Renal cortex interstitium (tissue), 11 donors: Measurements from ENCODE around the gene OSBPL3. TPM values are rescaled to one million over a fixed set of nuclear protein-coding genes. Genes with fewer than 3 reads are reported as not detected.

Source experiments
- DNase-seq, 11 donors: peaks; one replicate each; pipeline ENCODE4 v3.0.0-alpha.2; 2013; ENCODE audit warnings: low read depth in 9 of 11, low spot score in 4 of 11; ENCODE audit errors: extremely low read depth in 1 of 11
- polyA plus RNA-seq, 3 donors: library from polyadenylated mRNA; unstranded; fragments of 120-200 nt; gene quantifications; one replicate each; pipeline ENCODE4 v1.2.1, GENCODE V29; 2013; ENCODE audit not compliant: insufficient read length in 3 of 3

Gene OSBPL3
- polyA plus RNA-seq, 3 donors, result 14.3 to 30.2 (median 19.8) TPM

DNA sequence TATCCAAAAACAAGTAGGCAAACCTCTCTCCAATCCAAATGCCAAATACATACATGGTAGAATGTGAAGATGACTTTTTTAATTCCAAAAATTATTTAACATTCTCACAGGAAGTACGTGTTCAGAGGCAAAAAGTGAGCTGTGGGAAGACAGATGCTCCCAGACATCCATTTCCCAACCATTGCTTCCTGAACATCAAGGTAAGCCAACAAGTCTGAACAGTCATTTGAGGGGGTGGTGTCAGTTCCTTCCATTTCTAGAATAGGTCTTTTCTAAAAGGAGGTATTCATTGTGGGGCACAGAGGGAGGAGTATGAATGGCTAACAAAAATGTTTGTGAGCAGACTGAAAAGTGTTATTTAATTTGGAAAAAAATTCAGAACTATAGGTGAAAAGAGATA is 49.1 kb downstream of the OSBPL3 start:
- no peak for DNase-seq

DNA sequence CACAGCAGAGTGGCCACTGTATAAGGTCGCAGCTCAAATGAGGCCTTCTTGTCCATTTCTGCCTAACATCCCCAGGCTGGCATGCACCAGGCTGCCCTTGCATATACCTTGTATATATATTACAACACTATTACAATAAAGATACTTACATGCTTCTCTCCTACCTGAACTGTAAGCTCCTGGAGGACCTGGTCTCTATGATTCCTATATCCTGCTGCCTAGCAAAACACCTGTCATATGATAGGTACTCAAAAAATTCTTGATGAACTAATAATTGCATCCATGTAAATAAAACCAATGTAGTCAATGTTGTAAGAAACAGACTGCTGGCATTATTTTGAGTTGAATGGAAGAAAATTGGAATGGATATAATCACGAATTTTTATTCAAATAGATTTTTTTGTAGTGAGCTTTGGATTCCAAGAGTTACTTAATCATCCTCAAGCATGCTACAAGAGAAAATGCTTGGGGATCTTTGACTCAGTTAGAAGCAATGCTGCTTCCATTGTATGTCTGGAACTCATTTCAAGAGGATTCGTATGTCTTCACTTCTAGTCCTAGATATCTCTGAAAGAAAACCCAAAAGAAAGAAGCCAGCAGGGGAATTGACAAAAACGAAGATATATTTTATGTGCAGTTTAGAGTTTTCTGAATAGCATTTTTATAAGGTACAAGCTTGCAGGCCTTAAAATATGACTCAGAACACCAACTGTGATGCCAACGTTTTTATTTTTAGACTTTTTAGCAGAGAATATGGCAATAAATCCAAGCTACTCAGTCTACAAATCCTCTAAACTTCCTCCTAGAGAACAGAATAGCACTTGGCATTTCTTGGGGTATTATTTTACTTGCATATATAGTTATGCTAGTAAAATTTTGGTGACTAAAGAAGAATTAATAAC is 53.1 kb downstream of the OSBPL3 start:
- DNase-seq, result no peak

DNA sequence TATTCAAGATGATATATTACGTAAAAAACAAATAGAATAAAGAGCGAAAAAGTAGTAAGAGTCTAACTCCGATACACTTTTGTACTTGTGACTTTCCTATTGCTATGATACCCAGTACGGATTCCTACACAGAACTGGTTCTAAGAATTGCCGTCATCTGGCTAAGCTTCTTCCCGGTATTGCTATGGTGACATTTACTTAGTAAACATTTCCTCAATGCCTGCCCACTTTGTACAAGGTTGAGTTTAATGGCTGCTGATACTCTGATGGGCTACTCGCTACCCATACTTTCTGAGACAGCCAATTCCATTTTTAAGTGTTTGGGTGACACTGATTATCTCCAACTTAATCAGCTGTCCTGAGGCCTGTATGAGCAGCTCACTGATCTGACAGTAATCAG is 55.6 kb downstream of the OSBPL3 start:
- no peak for DNase-seq

DNA sequence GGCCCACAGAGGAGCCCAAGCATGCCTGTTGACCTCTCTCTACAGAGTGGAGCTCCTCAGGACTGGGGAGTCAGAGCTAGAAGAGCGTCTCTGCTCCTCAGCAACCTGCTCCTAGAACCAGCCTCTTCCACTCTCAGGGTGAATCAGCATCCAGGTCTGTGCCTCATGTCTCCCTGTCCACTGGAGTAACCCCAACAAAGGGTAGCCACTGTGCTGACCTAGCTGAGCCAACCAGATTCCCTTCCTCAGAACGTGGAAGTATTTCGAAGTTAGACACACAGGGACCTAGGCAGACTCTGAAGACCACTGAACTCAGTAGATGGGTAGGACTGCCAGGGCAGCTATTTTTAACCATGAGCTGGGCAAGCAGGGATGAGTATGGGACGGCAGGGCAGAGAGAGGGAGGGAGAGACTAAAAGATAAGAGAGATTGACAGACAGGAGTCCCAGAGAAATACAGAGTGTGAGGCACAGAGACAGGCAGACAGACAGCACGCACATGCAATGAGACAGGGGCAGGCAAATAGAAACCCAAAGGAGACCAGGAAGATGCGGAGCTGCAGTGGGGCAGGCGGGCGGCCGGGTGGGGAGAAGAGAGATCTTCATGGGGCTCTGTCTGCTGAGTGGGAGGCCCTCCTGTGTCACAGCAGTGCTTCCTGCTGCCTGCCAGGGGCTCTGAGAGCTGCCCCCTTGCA is 56.7 kb downstream of the OSBPL3 start:
- no peak for DNase-seq

DNA sequence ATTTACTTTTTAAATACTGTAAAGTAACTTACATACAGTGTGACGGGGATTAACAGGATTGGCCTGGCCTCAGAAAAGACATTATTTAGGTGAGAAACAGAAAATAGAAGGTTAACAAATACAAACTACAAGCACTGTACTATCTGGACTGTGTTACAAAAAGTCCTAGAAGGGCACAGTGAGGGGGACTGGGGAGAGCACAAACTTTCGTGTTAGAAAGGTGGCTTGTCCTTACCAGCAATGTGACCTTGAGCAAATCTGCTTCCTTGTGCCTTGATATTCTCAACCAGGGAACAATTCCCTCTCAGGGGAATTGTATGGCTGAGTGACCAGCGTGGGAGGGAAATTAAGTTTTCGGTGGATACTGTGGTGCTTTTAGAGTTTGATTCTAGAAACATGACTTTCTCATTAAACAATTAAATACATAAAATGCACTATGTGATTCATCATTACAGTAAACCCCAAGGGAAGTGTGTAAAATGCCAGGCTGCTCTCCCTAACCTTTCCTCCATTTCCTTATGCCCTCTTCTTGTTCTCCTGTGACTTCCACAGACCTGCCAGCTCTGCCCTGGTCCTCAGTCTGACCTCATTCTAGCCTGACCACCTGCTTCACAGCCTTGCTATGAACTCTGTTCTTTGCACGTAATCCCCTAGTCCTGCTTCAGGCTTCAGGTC is 57.7 kb downstream of the OSBPL3 start:
- peak in 1 of 11 donors; percentile 12 for DNase-seq

DNA sequence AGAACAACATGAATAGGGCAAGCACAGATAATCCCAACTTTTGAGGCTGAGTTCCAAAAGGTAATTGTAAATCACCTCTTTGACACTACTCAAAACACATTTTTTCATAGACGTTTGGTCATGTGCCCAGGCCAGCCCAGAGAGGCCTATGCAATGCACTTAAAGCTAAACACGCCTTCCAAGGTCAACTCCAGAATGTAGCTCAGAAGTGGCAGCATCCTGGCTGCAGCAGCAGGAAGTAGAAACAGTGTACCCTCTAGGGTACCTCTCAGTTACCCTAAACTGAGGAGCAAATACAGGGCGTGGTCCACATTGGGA is 58.7 kb downstream of the OSBPL3 start:
- DNase-seq, result no peak

DNA sequence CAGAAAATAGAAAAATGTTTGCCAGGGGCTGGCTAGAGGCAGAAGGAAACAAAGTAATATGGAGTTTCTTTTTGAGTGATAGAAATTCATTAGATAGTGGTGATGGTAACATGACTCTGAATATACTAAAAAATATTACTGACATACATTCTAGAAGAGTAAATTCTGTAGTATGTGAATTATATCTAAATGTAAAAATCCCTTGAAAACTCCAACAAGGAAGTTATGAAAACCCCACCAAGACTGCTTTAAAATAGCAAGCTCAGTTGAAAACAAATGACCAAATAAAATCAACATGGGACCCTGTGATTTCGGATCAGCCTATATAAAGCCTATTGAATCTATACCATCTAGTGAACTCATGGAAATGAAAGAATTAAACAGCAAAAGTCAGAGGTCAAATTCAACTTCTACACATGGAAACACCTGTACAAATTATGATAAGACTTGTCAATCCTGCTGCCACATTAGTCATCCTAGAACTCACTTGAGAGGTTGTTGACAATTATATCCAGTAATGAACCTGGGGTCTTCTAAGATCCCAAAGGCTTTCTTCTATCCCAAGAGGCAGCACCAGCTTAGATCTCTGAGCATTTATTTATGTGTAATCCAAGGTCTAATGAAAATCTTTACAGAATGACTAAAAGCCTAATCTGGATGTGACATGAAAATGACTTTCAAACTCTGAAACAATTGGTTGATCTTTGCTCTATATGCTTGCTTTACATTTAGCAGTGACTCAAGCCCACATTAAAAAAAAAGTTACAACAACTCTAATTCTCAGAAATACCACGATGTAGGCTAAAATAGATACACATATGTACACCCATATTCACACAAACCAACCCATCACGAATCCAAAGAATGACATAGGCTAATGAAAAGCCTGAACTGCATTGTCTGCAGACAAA is 59.3 kb downstream of the OSBPL3 start:
- no peak for DNase-seq

DNA sequence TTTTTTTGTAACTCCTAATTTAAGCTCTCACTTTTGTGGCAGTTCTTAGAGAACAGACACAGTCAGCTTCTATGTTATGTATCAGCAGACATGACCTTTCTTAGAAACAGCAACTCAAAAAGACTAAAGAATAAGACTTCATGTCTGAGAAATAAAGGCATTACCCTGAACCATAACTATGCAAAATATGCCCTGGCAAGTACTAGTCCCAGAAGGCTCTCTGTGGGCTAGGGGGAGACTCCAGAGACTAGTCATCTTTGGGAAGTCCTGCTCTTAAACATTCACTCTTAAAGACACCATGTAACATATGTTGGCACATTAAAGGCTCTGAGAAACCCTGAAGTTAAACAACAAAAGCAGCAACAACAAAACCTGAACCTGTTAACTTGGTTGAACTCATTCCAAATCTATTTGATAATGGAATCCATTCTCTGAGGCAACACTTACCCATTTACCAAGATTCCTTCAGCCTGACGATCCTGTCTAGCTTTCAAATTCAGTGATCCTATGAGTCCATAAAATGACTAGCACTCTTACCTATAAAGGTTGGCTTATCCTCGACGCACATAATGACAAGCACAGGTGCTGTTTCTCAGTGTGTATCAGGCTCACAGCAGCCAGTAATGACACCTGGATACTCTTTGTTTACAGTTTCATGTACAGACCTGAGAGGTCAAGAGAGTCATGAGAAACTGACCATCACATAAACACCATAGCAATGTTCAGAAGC is 62.3 kb downstream of the OSBPL3 start:
- no peak for DNase-seq

DNA sequence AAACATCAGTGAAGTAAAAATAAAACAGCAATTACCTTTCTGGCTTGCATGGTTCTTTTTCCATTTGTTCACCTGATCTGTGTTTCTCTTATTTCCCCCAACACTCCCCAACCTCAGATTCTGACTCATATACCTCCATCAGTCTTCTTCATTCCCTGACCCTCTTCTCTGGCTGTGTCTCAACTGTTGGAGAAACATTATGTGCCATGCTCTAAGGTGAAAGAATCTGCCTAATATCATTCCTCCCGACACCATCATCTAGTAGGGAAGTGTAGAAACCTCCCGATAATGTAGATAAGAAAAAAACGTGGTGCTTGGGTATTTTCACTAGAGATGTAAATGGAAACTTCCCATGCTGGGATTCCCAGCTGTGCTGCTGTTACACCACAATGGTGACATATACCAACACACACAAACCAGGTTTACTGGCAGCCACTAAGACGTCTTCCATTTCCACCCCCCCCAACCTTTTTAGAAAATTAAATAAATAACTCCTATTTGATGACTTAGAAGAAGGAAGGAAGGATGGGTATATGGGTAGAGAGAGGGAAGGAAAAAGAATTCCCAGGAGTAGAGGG is 63.4 kb downstream of the OSBPL3 start:
- no peak for DNase-seq

DNA sequence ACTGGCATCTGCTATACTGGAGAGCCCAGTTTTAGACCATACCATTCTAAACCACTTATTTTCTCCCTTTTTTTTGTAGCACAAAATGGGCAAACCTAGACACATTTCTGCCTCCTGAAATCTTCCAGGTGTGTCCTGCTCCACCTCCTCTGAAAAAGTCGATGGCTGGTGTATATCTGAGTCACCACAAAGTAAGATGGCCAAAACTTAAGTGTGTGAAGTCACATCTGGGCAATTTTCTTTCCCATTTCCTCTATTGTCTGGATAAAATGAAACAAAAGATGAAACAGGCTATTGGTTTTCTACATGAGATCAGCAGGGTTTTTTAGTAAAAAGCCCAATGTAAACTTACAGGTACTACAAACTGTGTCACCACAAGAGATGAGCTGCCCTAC is 65.5 kb downstream of the OSBPL3 start:
- DNase-seq, result no peak

DNA sequence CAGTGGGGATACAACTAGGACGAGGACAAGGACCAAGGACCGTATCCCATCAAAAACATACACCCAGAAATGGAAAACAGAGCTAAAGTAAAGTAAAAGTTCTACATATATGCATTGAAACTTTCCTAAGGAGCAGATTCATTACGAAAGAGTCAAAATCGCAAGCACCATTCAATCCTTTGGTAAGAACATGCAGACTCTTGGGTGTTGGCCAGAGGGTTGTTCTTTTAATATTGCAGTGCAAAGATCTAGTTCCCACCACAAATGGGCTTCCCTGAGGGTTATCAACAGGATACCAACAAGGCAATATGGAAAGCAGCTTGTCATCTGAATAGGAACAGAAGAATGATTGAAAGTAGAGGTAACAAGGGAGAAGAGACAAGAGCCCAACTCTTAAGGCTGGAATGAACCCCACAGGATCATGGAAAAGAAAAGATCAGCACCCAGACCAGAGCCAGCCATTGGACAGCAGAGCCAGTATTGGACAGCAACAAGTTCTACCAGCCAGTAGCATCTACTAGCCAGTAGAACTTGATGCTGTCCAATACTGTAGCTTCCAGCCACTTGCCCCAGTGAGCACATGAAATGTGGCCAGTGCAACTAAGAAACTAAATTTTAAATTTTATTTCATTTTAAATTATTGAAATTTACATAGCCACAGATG is 66.0 kb downstream of the OSBPL3 start:
- DNase-seq, result no peak

DNA sequence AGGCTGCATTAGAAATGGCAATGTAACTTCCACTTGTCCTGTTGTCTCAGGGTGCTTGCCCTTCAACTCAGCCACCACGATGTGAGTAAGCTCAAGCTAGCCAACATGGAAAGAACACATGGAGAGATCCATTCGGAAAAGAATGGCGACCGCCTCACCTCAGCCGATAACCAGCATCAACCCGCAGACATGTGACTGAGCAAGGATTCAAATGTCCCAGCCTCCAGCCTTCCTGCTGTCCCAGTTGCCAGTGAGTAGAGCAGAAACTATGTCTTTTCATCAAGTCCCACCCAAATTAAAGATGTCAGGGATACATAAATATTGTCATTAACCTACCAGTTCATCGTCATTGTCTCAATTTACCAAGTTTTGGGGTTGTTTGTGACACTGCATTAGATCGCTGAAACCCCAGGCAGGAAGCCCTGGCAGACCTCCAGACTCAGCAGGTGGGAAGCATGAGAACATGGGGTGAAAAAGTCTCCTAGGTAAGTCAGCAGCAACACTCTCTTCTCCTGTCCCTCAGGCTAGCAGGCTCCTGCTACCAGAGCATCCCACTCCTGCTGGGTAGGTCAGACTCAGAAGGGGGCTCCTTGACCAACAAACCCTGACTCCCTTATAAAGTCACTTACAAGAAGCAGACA is 67.0 kb downstream of the OSBPL3 start:
- no peak for DNase-seq

DNA sequence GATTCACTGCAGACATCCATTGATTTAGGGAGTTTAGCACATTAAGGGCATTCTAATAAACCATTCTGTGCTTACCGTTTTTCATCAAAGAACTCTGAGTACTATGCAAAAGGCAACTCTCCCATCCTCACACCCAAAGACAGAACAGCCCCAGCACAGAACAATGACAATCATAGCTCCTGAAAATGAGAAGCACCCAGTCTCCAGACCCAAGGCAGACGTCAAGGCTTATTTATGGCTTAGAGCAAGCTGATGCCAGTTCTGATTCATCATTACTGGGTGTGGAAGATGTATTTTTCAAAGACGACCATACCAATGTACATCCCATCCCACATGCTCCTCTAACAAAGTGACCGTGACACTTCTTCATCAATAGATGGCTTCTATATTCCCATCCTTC is 67.6 kb downstream of the OSBPL3 start:
- DNase-seq, result no peak

DNA sequence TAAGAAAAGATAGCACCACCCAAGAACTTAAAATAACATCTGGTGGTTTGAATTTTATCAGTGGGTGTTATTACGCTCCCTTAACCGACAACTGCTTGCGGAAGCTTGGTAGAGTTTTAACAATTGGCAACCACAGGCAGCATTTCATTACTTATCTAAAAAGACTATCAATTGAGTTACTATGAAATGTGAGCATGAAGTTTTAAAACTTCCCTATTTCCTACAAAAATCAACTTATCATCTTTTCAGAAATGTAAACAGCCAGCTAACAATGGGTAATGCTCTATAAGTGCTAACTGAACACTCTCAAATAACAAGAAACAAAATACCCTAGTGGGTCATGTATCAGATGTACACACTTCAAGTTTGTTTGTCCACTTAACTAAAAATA is 68.8 kb downstream of the OSBPL3 start:
- no peak for DNase-seq

DNA sequence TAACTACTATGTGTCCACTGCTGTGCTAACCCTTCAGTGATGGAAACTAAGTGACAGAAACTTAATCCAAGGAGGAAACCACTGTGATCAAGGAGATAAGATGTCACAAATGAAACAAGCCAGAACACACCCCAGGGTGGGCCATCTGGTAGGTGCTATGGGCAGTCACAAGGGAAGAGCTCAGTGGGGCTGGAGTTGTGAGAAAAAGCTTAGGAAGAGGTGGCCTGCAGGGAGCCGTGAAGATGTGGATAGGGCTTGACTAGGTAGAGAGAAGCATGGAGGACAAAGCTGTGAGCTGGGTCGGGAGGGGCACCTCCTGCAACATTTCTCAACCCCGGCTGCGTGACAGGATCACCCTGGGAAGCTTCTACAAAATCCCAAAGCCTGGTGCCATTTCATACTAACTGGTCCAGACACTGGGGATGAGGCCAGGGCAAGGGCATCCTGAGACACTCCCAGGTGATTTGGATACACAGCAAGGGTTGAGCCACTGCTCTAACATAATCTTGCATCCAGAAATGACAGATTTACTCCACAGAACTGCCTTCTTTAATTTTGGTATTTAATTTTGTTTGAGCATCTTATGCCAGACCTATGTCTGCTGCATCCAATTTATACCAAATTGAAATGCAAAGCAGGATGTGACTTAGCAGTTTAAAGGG is 69.3 kb downstream of the OSBPL3 start:
- DNase-seq, result no peak

DNA sequence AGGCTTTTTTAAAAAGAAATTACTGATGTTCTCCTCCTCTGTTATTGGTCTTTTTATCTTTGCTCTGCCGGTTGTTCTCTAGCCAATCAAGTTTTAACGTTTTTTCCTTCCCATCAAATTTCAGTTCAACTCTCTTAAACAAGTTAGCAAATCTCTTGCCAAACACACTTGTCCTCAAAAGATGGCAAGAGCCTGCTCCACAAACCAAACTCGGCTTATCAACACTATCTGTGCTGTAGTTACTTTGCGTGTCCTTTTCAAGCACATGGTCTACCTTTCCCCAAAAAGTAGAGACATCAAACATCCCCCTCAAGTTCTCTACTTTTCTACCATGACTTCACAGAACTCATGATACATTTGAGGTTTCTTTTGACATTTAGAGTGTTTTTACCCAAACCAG is 71.3 kb downstream of the OSBPL3 start:
- no peak for DNase-seq

DNA sequence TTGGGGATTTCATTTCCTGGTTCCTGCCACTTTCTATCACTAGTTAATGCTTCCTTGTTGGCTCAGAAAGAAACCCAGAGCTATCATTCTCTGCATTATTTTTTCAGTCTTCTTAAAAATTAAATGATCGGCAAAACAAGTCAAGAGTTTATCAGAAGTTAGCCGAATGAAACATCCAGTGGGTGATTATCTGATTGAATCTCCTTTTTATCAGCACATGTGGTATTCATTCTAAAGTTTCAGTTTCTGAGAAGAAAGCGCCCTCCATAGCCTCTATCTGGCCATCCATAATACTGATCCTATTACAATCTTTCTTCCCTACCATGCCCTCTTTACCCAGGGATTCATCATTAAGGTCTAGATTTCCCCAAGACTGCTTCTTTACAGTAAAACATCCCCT is 71.8 kb downstream of the OSBPL3 start:
- no peak for DNase-seq
